GM12891 (cell line): ENCODE results near the gene MAEA.

ENCODE experiments used
- DNase-seq: peaks from one replicate; pipeline ENCODE4 v3.0.0; 2011; ENCODE audit warnings: low spot score; ENCODE audit not compliant: insufficient read length
- FAIRE-seq: peaks from 2 replicates; lab custom pipeline; 2011; peaks lifted over from hg19 to GRCh38; lab: Jason Lieb, UNC
- PAX5 ChIP-seq: IDR thresholded peaks from 2 replicates; pipeline ENCODE4 v1.6.1; 2011; ENCODE audit warnings: low read length, moderate library complexity, mild to moderate bottlenecking; ENCODE audit not compliant: insufficient read depth, severe bottlenecking
- POLR2A ChIP-seq: IDR thresholded peaks from 2 replicates; pipeline ENCODE4 v1.6.1; 2011; ENCODE audit warnings: low read depth, low read length, control low read depth
- POLR2AphosphoS5 ChIP-seq: IDR thresholded peaks from 2 replicates; pipeline ENCODE4 v1.6.1; 2011; ENCODE audit warnings: low read depth, low read length, control low read depth
- POU2F2 ChIP-seq: IDR thresholded peaks from 2 replicates; pipeline ENCODE4 v1.6.1; 2011; ENCODE audit warnings: low read depth, mild to moderate bottlenecking, control low read depth, low read length, moderate library complexity
- SPI1 ChIP-seq: IDR thresholded peaks from 2 replicates; pipeline ENCODE4 v1.6.1; 2011; ENCODE audit warnings: low read depth, low read length, control low read depth
- TAF1 ChIP-seq: IDR thresholded peaks from 2 replicates; pipeline ENCODE4 v1.6.1; 2011; ENCODE audit warnings: low read depth, low read length, control low read depth

Gene MAEA

GRCh38 chr4:1297456-1298325 lies 8.0 kb downstream of the MAEA start:
- DNase-seq (no peak), FAIRE-seq (no peak)
- TF ChIP-seq POLR2AphosphoS5 = no peak
- no peak for TF ChIP-seq SPI1
- no peak for TF ChIP-seq POU2F2
- TF ChIP-seq POLR2A = no peak
- no peak for TF ChIP-seq PAX5
- TF ChIP-seq TAF1 = no peak

DNA sequence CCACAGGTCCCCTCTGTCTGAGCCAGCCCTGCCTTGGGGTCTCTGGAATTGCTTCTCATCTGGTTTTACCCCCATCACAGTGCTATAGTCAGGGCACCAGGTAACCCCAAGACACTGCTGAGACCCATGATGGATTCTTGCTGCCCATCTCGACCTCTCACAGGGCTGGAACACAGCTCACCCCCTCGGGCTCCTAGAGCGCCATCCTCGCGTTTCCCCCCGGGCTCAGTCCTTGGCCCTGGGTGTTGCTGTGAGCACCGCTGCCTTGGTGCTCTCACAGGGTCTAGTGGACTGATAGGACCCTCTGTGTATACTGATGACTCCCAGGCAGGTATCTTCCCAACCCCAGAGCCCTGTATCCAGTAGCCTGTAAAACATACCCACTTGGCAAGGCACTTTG lies 8.8 kb downstream of the MAEA start:
- DNase-seq (no peak), FAIRE-seq (no peak)
- TF ChIP-seq PAX5 = no peak
- no peak for TF ChIP-seq POU2F2
- TF ChIP-seq POLR2AphosphoS5 = no peak
- TF ChIP-seq POLR2A = no peak

DNA sequence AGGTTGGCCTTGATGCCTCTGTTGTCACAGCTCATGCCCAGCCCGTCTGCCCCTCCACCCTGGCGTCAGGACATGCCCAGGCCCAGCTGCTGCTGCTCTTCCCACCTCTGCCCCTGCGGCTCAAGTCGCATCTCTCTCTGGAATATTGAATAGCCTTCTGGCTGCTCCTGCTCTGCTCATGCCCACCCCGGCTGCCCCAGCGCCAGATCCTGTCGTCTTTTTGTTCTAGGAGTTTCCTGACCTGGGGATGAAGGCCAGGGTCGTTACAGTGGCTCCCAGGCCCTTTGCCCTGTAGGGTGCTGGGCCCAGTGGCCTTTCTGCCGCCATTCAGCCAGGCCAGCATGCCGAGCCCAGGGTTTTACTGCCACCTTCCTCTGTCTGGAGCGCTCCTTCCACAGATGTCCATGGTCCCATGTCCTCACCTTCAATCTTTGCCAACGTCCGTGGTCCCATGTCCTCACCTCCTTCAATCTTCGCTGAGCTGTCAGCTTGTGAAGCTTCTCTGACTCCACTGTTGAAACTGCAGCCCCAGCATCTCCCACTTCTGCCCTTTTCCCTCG lies 9.7 kb downstream of the MAEA start:
- no peak for FAIRE-seq
- TF ChIP-seq SPI1 (no peak), POLR2AphosphoS5 (no peak), PAX5 (no peak), POLR2A (no peak), TAF1 (no peak), POU2F2 (no peak)
- DNase-seq = no peak

- no peak for DNase-seq
- no peak for FAIRE-seq
- TF ChIP-seq PAX5 (no peak), POU2F2 (no peak), SPI1 (no peak), POLR2A (no peak)
Observed at GRCh38 chr4:1300466-1301455, 11.1 kb downstream of the MAEA start.

GRCh38 chr4:1302159-1302558 lies 12.5 kb downstream of the MAEA start:
- DNase-seq = no peak
- TF ChIP-seq PAX5 (no peak), POLR2A (no peak), POLR2AphosphoS5 (no peak), TAF1 (no peak), SPI1 (no peak), POU2F2 (no peak)
- FAIRE-seq = no peak

DNA sequence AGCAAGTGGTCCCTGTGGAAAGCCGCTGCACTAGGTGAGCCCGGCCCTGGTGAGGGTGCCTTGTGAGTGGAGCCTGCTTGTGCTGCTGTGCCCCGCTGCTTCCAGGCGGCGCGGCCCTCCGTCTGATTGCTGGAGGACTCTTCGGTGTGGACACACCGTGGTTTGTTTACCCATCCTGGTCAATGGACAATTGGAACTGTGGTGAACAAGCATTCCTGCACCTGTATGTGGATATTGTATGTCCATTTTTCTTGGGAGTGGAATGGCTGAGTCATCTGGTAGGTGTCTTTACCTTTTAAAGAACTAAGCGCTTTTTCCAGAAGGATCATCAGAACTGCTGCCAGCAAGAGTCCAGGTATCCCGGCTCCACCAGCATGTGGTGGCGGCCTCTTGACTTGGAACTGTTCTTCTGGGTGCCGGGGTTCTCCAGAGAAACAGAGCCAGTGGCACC lies 15.6 kb downstream of the MAEA start:
- FAIRE-seq = no peak
- no peak for DNase-seq
- TF ChIP-seq POLR2A = no peak
- TF ChIP-seq SPI1 = no peak
- TF ChIP-seq PAX5 = no peak
- TF ChIP-seq TAF1 = no peak
- no peak for TF ChIP-seq POLR2AphosphoS5
- TF ChIP-seq POU2F2 = no peak

DNA sequence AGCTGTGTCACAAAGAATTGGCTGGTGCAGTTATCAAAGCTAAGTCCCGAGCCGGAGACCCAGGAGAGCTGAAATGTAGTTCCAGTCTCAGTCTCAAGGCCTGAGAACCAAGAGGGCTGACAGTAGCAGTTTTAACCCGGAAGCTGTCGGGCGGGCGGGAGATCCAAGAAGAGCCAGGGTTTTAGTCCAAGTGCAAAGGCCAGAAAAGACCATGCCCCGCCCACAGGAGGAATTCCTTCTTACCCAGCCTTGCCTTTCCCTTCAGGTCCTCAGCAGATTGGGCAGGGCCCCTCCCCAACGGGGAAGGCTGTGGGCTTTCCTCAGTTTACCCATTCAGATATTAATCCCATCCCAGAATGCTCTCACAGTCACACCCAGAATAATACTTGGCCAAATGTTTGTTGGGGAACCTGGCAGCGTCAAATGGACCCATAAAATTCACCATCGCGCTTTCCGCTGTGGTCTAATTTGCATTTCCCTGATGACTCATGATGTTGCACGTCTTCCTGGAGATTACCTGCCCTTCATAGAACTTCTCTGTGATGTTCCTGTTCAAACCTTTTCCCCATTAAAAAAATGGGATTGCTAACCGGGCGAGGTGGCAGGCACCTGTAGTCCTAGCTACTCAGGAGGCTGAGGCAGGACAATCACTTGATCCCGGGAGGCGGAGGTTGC lies 16.2 kb downstream of the MAEA start:
- no peak for FAIRE-seq
- TF ChIP-seq POU2F2 (0 out of 2 replicates have a peak, but pooled peaks have one; percentile 73), TAF1 (no peak), POLR2A (no peak)
- DNase-seq = no peak

DNA sequence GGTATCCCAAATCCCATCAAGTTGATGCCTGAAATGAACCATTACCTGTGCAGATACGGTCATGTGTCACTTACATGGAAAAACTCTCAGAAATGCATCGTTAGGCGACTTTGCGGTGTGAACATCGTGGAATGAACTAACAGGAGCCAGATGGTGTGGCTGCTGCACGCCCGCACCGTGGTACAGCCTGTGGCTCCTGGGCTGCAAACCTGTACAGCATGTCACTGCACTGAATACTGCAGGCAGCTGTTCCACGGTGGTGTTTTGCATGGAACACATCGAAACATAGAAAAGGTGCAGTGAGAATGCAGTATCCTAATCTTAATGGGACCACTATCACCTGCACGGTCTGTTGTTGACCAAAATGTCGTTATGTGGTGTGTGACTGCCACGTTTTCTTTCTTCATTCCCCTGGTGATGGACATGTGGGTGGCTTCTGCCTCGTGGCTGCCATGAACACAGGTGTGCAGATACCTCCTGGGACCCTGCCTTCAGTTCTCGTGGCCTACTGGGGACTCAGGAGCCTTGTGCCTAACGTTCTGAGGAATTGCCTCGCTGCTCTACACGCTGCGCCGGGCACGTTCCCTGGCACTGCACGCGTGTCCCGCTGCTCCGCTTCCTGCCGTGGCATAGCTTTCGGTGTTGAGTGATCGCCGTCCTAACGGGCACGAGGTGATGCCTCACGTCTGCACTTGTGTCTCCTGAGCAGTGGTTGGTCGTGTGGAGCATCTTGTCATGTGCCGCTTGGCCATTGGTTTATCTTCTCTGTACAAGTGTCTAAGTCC lies 18.5 kb downstream of the MAEA start:
- DNase-seq (no peak), FAIRE-seq (no peak)

More for the DNA sequence above, 18.5 kb downstream of the MAEA start:
- TF ChIP-seq PAX5 = no peak
- no peak for TF ChIP-seq POLR2AphosphoS5
- no peak for TF ChIP-seq TAF1
- TF ChIP-seq POU2F2 = no peak
- TF ChIP-seq SPI1 = no peak
